Trophoblast cell (in vitro differentiated cells and primary cell): ENCODE data around the gene OSBPL3.

Source experiments
- DNase-seq, 2 donors: peaks; one replicate each; pipeline ENCODE4 v3.0.0-alpha.2; 2016
- H2AFZ ChIP-seq: 2 replicates; pipeline ENCODE4 v1.6.1; 2013; ENCODE audit warnings: low read length, moderate library complexity, mild to moderate bottlenecking; ENCODE audit not compliant: insufficient read depth, poor library complexity
- H2AK5ac ChIP-seq: 2 replicates; pipeline ENCODE4 v1.6.1; 2013; ENCODE audit warnings: mild to moderate bottlenecking, low read length
- H2BK120ac ChIP-seq: 2 replicates; pipeline ENCODE4 v1.6.1; 2013; ENCODE audit warnings: low read length, mild to moderate bottlenecking, moderate library complexity; ENCODE audit not compliant: insufficient read depth, poor library complexity
- H2BK12ac ChIP-seq: 2 replicates; pipeline ENCODE4 v1.6.1; 2013; ENCODE audit warnings: mild to moderate bottlenecking, low read length, moderate library complexity
- H2BK5ac ChIP-seq: 2 replicates; pipeline ENCODE4 v1.6.1; 2013; ENCODE audit warnings: low read length, low read depth, moderate library complexity, mild to moderate bottlenecking; ENCODE audit not compliant: poor library complexity
- H3K14ac ChIP-seq: 2 replicates; pipeline ENCODE4 v1.6.1; 2013; ENCODE audit warnings: mild to moderate bottlenecking, low read length
- H3K18ac ChIP-seq: 2 replicates; pipeline ENCODE4 v1.6.1; 2013; ENCODE audit warnings: mild to moderate bottlenecking, low read length
- H3K23ac ChIP-seq: 2 replicates; pipeline ENCODE4 v1.6.1; 2013; ENCODE audit warnings: low read length
- H3K27ac ChIP-seq: 2 replicates; pipeline ENCODE4 v1.5.1; 2013; ENCODE audit warnings: low read depth, mild to moderate bottlenecking, inconsistent platforms, low read length, moderate library complexity
- H3K27me3 ChIP-seq: 2 replicates; pipeline ENCODE4 v1.6.1; 2013; ENCODE audit warnings: inconsistent platforms, mild to moderate bottlenecking, low read length, moderate library complexity; ENCODE audit not compliant: insufficient read depth
- H3K36me3 ChIP-seq, 2 experiments: 1 replicate in 1 of 2; 2 replicates in 1 of 2; pipeline ENCODE4 v1.6.1; 2013; ENCODE audit warnings: low read length in 2 of 2, mild to moderate bottlenecking in 2 of 2, moderate library complexity in 1 of 2; ENCODE audit not compliant: insufficient read depth in 2 of 2, control insufficient read depth in 1 of 2
- H3K4ac ChIP-seq: 2 replicates; pipeline ENCODE4 v1.6.1; 2013; ENCODE audit warnings: low read depth, mild to moderate bottlenecking, low read length, moderate library complexity
- H3K4me1 ChIP-seq, 2 experiments: 1 replicate in 1 of 2; 2 replicates in 1 of 2; pipeline ENCODE4 v1.6.1; 2013; ENCODE audit warnings: low read length in 2 of 2, mild to moderate bottlenecking in 2 of 2, moderate library complexity in 1 of 2; ENCODE audit not compliant: insufficient read depth in 2 of 2, control insufficient read depth in 1 of 2
- H3K4me2 ChIP-seq: 2 replicates; pipeline ENCODE4 v1.6.1; 2013; ENCODE audit warnings: inconsistent platforms, mild to moderate bottlenecking, low read length, moderate library complexity
- H3K4me3 ChIP-seq: 2 replicates; pipeline ENCODE4 v1.5.1; 2013; ENCODE audit warnings: mild to moderate bottlenecking, low read depth, low read length, inconsistent platforms
- H3K79me1 ChIP-seq: one replicate; pipeline ENCODE4 v1.6.1; 2013; ENCODE audit warnings: low read length
- H3K79me2 ChIP-seq: 2 replicates; pipeline ENCODE4 v1.6.1; 2013; ENCODE audit warnings: low read length, mild to moderate bottlenecking; ENCODE audit not compliant: control insufficient read depth, insufficient read depth, poor library complexity
- H3K9ac ChIP-seq: 2 replicates; pipeline ENCODE4 v1.6.1; 2013; ENCODE audit warnings: mild to moderate bottlenecking, low read length
- H3K9me3 ChIP-seq: 2 replicates; pipeline ENCODE4 v1.6.1; 2013; ENCODE audit warnings: low read depth, mild to moderate bottlenecking, control low read depth, inconsistent platforms, low read length; ENCODE audit not compliant: insufficient read depth
- H4K12ac ChIP-seq: 2 replicates; pipeline ENCODE4 v1.6.1; 2013; ENCODE audit warnings: low read depth, mild to moderate bottlenecking, low read length, moderate library complexity
- H4K8ac ChIP-seq: 2 replicates; pipeline ENCODE4 v1.6.1; 2013; ENCODE audit warnings: low read depth, mild to moderate bottlenecking, low read length, moderate library complexity
- H4K91ac ChIP-seq: one replicate; pipeline ENCODE4 v1.6.1; 2013; ENCODE audit warnings: low read depth, mild to moderate bottlenecking, low read length, moderate library complexity
- WGBS: extraction: QIAGEN DNeasy Blood & Tissue Kit; methylation state at CpG from one replicate; pipeline ENCODE4 v1.1.7; 2013; ENCODE audit warnings: missing lambda C conversion rate; ENCODE audit not compliant: insufficient read length, insufficient coverage; ENCODE audit errors: extremely low coverage; 5-methylcytosine and 5-hydroxymethylcytosine counted together

The OSBPL3 gene

DNA sequence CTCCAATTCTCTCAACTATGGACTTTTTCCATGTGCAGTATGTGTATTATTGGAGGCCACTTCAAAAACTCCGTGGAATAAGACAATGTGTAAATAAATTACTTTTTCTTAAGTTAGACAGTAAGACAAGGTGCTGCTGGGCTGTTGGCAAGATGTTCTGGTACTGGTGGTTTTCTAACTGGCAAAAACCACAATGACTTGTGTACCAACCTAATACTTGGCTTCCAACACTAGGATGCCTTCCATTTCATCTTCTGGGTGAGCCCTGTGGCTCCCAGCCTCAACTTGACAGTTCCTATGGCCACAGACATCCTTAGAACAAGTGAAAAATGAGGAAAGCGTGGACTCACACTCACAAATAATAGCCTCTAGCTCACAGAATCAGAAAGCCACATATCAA is 77.0 kb downstream of the OSBPL3 start:
- H3K36me3 ChIP-seq = no peaks in the 10 kb centered on the region
- no peak overlapping the region for H4K12ac ChIP-seq
- peak overlapping the region; percentile 35 for H3K18ac ChIP-seq
- no peak overlapping the region for H2BK5ac ChIP-seq
- H3K4me3 ChIP-seq = no peak overlapping the region
- no peak overlapping the region for H2BK12ac ChIP-seq
- H3K79me2 ChIP-seq = no peaks in the 10 kb centered on the region
- no peak overlapping the region for H4K91ac ChIP-seq
- WGBS = no CpG with 5 or more reads among the region's 2 CpGs
- H3K9me3 ChIP-seq = no peaks in the 10 kb centered on the region
- no peaks in the 10 kb centered on the region for H3K27me3 ChIP-seq
- H4K8ac ChIP-seq = no peak overlapping the region
- no peak for DNase-seq
- no peak overlapping the region for H3K9ac ChIP-seq
- H3K79me1 ChIP-seq = no peaks in the 10 kb centered on the region
- no peak overlapping the region for H2AFZ ChIP-seq
- no peak overlapping the region for H3K4ac ChIP-seq
- H2BK120ac ChIP-seq = no peak overlapping the region
- no peak overlapping the region for H3K4me2 ChIP-seq
- no peak overlapping the region for H3K14ac ChIP-seq
- peaks cover 0 to 5% of the 10 kb centered on the region in 2 experiments for H3K4me1 ChIP-seq
- H3K27ac ChIP-seq = no peak overlapping the region
- peak overlapping the region; percentile 43 for H3K23ac ChIP-seq
- H2AK5ac ChIP-seq = no peak overlapping the region

- no CpG with 5 or more reads among the region's 2 CpGs for WGBS
- H3K14ac ChIP-seq = no peak overlapping the region
- no peak overlapping the region for H2BK12ac ChIP-seq
- H3K36me3 ChIP-seq = no peaks in the 10 kb centered on the region
- H3K79me1 ChIP-seq = no peaks in the 10 kb centered on the region
- H3K4ac ChIP-seq = no peak overlapping the region
- H4K8ac ChIP-seq = no peak overlapping the region
- no peaks in the 10 kb centered on the region for H3K79me2 ChIP-seq
- H3K9ac ChIP-seq = no peak overlapping the region
- no peak overlapping the region for H3K23ac ChIP-seq
- no peak overlapping the region for H3K18ac ChIP-seq
- no peak overlapping the region for H3K4me2 ChIP-seq
- no peak overlapping the region for H3K4me3 ChIP-seq
- H4K12ac ChIP-seq = no peak overlapping the region
- no peak overlapping the region for H2BK5ac ChIP-seq
- H2AFZ ChIP-seq = no peak overlapping the region
- DNase-seq = peak in 1 of 2 donors; percentile 8
- H4K91ac ChIP-seq = no peak overlapping the region
- no peaks in the 10 kb centered on the region for H3K27me3 ChIP-seq
- H3K4me1 ChIP-seq = peaks cover 0 to 2% of the 10 kb centered on the region in 2 experiments
- H2AK5ac ChIP-seq = no peak overlapping the region
- H3K9me3 ChIP-seq = no peaks in the 10 kb centered on the region
- no peak overlapping the region for H3K27ac ChIP-seq
- H2BK120ac ChIP-seq = no peak overlapping the region
Measured at GRCh38 chr7:24902276-24902675, 77.7 kb downstream of the OSBPL3 start.

DNA sequence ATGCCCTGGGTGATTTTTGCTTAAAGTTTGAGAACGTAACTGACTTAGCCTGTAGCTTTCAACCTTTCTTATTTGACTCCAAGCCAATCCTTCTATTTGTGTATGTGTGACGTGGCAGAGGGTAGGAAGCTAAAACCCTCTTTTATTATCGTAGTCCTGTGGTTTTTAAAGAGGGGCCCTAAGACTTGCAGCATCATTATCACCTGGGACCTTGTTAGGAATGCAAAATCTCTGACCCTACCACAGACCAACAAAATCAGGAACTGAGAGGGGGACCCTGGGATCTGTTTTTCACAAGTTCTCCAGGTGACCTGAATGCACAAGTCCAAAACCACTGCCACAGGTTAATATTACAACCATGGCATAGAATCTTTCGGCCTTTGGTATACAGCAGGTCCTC is 80.1 kb downstream of the OSBPL3 start:
- no peak for DNase-seq
- H3K36me3 ChIP-seq = no peaks in the 10 kb centered on the region
- H3K27me3 ChIP-seq = no peaks in the 10 kb centered on the region
- no peak overlapping the region for H4K12ac ChIP-seq
- H4K8ac ChIP-seq = no peak overlapping the region
- H3K4me2 ChIP-seq = no peak overlapping the region
- no peak overlapping the region for H2BK120ac ChIP-seq
- no peak overlapping the region for H3K4me3 ChIP-seq
- no peak overlapping the region for H3K18ac ChIP-seq
- no peak overlapping the region for H4K91ac ChIP-seq
- H2AK5ac ChIP-seq = no peak overlapping the region
- no CpG with 5 or more reads among the region's 4 CpGs for WGBS
- no peak overlapping the region for H2AFZ ChIP-seq
- H3K27ac ChIP-seq = no peak overlapping the region
- H3K9me3 ChIP-seq = no peaks in the 10 kb centered on the region
- H3K9ac ChIP-seq = no peak overlapping the region
- H3K23ac ChIP-seq = no peak overlapping the region
- no peak overlapping the region for H3K4ac ChIP-seq
- no peaks in the 10 kb centered on the region for H3K4me1 ChIP-seq
- no peak overlapping the region for H2BK12ac ChIP-seq
- no peak overlapping the region for H3K14ac ChIP-seq
- H3K79me2 ChIP-seq = no peaks in the 10 kb centered on the region
- H2BK5ac ChIP-seq = no peak overlapping the region
- H3K79me1 ChIP-seq = no peaks in the 10 kb centered on the region

- no peak overlapping the region for H3K4me3 ChIP-seq
- no peaks in the 10 kb centered on the region for H3K4me1 ChIP-seq
- no peak for DNase-seq
- H3K9ac ChIP-seq = no peak overlapping the region
- no peak overlapping the region for H3K4ac ChIP-seq
- H2BK120ac ChIP-seq = no peak overlapping the region
- no peak overlapping the region for H4K12ac ChIP-seq
- no peaks in the 10 kb centered on the region for H3K79me1 ChIP-seq
- no peak overlapping the region for H3K18ac ChIP-seq
- no peaks in the 10 kb centered on the region for H3K79me2 ChIP-seq
- H3K9me3 ChIP-seq = no peaks in the 10 kb centered on the region
- H4K91ac ChIP-seq = no peak overlapping the region
- H2AK5ac ChIP-seq = no peak overlapping the region
- H3K4me2 ChIP-seq = no peak overlapping the region
- H4K8ac ChIP-seq = no peak overlapping the region
- no peak overlapping the region for H2AFZ ChIP-seq
- H2BK12ac ChIP-seq = no peak overlapping the region
- no peak overlapping the region for H3K23ac ChIP-seq
- no peaks in the 10 kb centered on the region for H3K27me3 ChIP-seq
- WGBS = no CpG with 5 or more reads among the region's 1 CpG
- no peak overlapping the region for H3K27ac ChIP-seq
- H3K14ac ChIP-seq = no peak overlapping the region
- H2BK5ac ChIP-seq = no peak overlapping the region
- no peaks in the 10 kb centered on the region for H3K36me3 ChIP-seq
Measured at GRCh38 chr7:24899161-24899560, 80.8 kb downstream of the OSBPL3 start.
